Stimulated activated CD4-positive, alpha-beta T cell treated with anti-CD3 and anti-CD28 coated beads, Interleukin-1b, Interleukin-23, amount 100 ng/mL, for 48 hours (primary cell): ENCODE measurements around the gene EID2B.

Source experiments
- DNase-seq: peaks from one replicate; pipeline ENCODE4 v3.0.0-alpha.2; 2020

The EID2B gene

DNA sequence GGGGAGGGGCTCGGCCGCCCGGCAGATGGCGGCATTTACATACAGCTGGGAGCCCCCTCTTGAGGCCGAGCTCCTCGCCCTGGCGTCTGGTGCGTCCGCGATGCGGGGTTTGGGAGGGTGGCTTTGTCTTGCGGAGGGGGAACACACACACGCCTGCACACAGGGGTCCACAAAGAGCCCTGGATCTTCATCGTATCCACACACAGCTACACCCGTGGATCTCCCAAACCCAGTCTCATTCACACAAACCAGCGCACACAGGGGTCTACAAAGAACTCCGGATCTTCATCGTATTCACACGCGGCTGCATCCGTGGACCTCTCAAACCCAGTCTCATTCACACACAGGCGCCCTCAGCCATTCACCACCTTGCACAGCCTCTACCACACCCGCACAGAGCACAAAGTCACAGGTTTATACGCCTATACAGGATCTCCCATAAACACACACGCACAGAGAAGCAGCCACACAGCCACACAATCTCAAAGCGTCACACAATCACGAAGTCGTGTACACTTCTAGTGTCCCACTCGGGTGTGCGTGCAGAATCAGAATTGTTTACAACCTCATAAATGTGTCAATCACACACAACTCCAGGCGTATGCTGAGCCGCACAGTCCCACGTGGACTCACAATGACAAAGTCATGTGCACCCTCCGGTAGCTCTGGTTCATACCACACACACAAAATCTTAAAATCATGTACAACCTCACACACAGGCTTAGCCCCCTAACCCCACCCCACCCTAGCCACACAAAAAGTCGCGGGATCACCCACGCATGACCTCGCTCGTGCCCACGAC lies 34.5 kb downstream of the EID2B start:
- DNase-seq, result no peak

DNA sequence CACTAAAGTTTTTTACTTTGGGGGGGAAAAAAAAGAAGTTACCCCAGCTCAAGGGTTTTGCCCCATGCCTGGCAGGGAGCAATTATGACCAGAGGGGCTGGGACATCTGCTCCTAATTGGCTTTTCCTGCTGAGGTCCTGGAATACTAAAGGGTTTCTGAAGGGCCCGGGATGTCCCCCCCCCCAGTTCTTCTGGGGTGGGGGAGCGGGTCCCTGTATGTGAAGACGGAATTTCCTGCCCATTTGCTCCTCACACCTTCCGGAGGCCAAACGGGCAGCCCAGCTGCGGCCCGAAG lies 35.0 kb downstream of the EID2B start:
- DNase-seq, result no peak

DNA sequence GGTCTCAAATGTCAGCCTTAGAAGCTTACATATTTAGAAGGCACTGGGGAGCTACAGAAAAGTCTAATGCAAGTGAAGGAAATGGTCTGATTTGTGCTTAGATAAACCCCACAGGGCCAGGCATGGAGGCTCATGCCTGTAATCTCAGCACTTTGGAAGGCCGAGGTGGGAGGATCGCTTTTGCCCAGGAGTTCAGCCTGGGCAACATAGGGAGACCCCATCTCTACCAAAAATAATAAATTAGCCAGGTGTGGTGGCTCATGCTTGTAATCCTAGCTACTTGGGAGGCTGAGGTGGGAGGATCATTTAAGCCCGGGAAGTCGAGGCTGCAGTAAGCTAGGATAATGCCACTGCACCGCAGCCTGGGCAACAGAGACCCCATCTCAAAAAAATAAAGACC lies 36.6 kb downstream of the EID2B start:
- DNase-seq, result no peak

DNA sequence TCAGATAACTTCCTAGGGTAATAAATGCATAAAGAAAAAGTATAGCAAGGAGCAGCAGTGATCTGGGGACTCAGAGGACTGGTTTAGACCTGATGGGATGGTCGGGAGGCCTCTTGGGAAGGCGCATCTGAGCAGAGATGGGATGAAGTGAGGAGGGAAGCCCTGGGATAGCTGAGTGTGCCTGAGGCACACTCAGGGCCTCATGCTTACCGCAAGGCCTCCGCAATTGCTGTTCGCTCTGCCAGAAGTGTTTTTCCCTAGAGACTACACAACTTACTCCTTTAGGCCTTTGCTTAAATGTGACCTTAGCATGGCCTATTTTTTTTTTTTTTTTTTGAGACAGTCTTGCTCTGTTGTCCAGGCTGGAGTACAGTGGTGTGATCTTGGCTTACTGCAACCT lies 38.0 kb downstream of the EID2B start:
- no peak for DNase-seq

DNA sequence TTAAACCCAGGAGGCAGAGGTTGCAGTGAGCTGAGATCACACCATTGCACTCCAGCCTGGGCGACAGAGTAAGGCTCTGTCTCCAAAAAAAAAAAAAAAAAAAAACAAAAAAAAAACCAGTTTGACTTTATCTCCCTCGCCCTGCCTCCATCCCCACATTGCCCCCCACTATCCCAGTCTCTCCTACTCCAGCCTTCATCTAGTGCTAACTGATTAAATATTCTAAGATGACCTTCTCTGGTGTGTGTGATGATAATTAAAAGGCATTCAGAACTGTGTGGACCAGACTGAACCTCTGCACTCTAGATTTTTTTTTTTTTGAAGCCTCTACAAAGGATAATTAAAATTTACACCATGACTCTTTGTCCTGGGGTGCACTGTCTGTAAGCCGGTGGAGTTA lies 39.9 kb downstream of the EID2B start:
- no peak for DNase-seq

DNA sequence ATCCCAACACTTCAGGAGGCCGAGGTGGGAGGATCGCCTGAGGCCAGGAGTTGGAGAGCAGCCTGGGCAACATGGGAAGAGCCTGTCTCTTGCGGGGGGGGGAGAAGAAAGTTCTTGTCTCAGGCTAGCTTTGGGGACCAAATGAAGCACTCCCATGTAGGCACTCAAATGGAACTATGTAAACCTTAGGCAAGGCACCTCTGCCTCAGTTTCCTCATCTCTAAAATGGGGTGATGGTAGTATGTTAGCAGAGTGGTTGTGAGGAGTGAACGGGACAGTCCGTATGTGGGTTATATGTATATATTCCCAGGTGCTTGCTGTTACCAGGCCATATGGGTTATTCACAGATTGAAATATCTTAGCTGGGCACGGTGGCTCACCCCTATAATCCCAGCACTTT lies 40.4 kb downstream of the EID2B start:
- no peak for DNase-seq

DNA sequence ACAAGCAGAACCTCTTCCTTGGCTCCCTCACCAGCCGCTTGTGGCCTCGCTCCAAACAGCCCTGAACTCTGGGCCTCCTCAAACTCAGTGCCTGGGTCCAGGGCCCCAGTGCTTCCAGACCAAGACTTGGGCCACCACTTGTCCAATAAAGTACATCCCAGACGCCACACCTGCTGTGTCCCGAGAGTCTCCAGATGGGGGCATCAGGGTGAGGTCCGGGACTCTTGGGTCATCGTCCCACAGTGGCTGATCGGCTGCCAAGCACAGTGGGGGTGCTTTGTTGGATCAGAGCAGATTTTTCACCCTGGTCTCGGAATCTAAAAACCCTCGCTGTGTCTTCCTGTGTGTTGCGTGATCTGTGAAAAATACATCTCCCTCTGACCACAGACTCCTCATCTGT lies 42.9 kb downstream of the EID2B start:
- no peak for DNase-seq

DNA sequence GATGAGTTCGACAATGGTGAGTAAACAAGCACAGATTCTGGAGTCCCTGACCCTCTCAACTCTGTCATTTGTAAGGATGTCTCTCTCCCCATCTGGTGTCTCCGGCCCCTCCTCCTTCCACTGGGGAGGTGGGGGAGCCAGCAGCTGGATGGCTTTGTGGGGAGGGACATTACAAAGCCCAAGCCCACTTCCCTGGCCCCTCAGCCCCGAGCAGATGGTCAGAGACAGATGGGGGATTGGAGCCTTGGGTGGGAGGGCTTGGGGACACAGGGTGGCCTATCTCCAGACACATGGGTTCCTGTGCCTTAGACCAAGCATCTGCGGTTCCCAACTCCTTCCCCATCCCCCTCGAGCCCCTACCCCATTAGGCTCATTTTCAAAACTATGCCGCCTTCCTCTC lies 49.5 kb downstream of the EID2B start:
- no peak for DNase-seq

DNA sequence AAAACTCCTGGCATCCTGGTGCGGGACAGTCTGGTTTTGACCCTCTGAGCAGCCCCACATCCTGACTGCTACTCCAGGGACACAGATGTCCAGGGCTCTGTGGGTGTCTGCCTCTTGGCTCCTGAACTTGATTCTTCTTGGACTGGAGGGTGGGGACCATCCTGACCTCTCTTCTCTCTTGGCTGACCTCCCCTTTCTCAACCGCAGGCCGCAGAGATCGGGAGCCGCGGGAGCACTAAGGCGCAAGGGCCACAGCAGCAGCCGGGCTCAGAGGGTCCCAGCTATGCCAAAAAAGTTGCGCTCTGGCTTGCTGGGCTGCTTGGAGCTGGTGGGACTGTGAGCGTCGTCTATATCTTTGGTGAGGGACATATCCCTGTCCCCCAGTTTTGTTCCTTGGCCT lies 51.0 kb downstream of the EID2B start:
- no peak for DNase-seq

DNA sequence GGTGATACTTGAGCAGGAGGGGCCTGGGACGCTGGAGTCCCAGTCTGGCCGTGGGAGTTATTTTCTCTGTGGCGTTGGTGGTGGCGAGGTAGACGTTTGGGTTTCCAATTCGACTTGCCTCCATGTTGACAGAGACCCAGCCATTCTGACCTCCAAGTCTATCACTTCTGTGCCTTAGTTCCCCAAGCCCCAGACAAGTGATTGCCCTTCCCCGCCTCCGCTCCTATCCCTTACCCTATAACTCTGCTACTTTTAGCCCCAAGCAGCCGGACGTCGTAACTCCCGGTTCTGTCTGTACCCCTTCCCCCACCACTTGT lies 51.5 kb downstream of the EID2B start:
- DNase-seq, result no peak
